Endothelial cell of umbilical vein (primary cell): Measurements from ENCODE around the gene AFDN.

ENCODE experiments used
- EZH2 ChIP-seq: IDR thresholded peaks from 2 replicates; pipeline ENCODE4 v1.6.1; 2012; ENCODE audit warnings: borderline replicate concordance, low read depth, mild to moderate bottlenecking, moderate library complexity, low read length, inconsistent platforms; ENCODE audit not compliant: severe bottlenecking
- JUN ChIP-seq: IDR thresholded peaks from 2 replicates; pipeline ENCODE4 v1.6.1; 2011; ENCODE audit warnings: borderline replicate concordance, low read depth; ENCODE audit not compliant: insufficient read length, insufficient read depth
- POLR2A ChIP-seq: IDR thresholded peaks from 2 replicates; pipeline ENCODE4 v1.6.1; 2012; ENCODE audit warnings: low read depth, mild to moderate bottlenecking, control low read depth, low read length
- POLR2AphosphoS5 ChIP-seq: IDR thresholded peaks from 2 replicates; pipeline ENCODE4 v1.6.1; 2012; ENCODE audit warnings: low read depth, mild to moderate bottlenecking, control low read depth, low read length, moderate library complexity; ENCODE audit not compliant: insufficient read depth
- TF ChIP-seq, protein P1 (sequence below), 2 donors: IDR thresholded peaks; 1 replicate in 1 of 2; 2 replicates in 1 of 2; pipeline ENCODE4 v1.5.1; 2011; ENCODE audit warnings: low read length in 2 of 2, mild to moderate bottlenecking in 2 of 2, moderate library complexity in 2 of 2, control low read depth in 1 of 2, inconsistent platforms in 1 of 2, low read depth in 1 of 2; ENCODE audit not compliant: insufficient read depth in 1 of 2; ENCODE audit errors: extremely low read depth in 1 of 2

GRCh38 chr6:167963589-167964057 is 136.9 kb downstream of the AFDN start:
- no peak for TF ChIP-seq POLR2AphosphoS5
- no peak for TF ChIP-seq JUN
- TF ChIP-seq, protein P1, sequence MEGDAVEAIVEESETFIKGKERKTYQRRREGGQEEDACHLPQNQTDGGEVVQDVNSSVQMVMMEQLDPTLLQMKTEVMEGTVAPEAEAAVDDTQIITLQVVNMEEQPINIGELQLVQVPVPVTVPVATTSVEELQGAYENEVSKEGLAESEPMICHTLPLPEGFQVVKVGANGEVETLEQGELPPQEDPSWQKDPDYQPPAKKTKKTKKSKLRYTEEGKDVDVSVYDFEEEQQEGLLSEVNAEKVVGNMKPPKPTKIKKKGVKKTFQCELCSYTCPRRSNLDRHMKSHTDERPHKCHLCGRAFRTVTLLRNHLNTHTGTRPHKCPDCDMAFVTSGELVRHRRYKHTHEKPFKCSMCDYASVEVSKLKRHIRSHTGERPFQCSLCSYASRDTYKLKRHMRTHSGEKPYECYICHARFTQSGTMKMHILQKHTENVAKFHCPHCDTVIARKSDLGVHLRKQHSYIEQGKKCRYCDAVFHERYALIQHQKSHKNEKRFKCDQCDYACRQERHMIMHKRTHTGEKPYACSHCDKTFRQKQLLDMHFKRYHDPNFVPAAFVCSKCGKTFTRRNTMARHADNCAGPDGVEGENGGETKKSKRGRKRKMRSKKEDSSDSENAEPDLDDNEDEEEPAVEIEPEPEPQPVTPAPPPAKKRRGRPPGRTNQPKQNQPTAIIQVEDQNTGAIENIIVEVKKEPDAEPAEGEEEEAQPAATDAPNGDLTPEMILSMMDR (IDR thresholded peaks at IDR 0.05; ENCODE audit: extremely low read depth in 1 of 2, insufficient read depth in 1 of 2, low read depth in 1 of 2, low read length in 2 of 2): no peak
- no peak for TF ChIP-seq POLR2A
- no peak for TF ChIP-seq EZH2
